Endothelial cell of umbilical vein (primary cell): Measurements from ENCODE around the gene CPNE2. TPM values are rescaled to one million over a fixed set of nuclear protein-coding genes. Genes with fewer than 3 reads are reported as not detected.

Experiments
- BruUV-seq: library from RNA; stranded (reverse); fragments of 400-500 nt; replicated peaks from 2 replicates; lab custom pipeline; 2021; lab: Mats Ljungman, UMichigan
- CTCF ChIA-PET: fragments of 300-600, 350-600 bp; sonication (Branson Sonifier 250); formaldehyde crosslinking; loops from one replicate; lab custom pipeline; 2021; ENCODE audit warnings: antibody characterized with exemption, inconsistent platforms; lab: Charles Lee
- POLR2A ChIA-PET: fragments of 300-600, 350-600 bp; sonication (Branson Sonifier 250); formaldehyde crosslinking; loops from one replicate; lab custom pipeline; 2021; ENCODE audit warnings: antibody characterized with exemption, inconsistent platforms; lab: Charles Lee
- DNase-seq: peaks from one replicate; pipeline ENCODE4 v3.0.0-alpha.2; 2011; ENCODE audit warnings: low read depth, low spot score
- FAIRE-seq: peaks from 2 replicates; lab custom pipeline; 2011; peaks lifted over from hg19 to GRCh38; lab: Jason Lieb, UNC
- H2AFZ ChIP-seq: 2 replicates; pipeline ENCODE4 v1.6.0; 2012; ENCODE audit warnings: low read depth, low read length, control low read depth, inconsistent platforms
- H3K27ac ChIP-seq: 2 replicates; pipeline ENCODE4 v1.5.1; 2011; ENCODE audit warnings: low read depth, mild to moderate bottlenecking, control low read depth, low read length, moderate library complexity; ENCODE audit not compliant: insufficient read depth
- H3K27me3 ChIP-seq, 2 experiments: 2 replicates each; pipeline versions ENCODE4 v1.6.0 to v1.6.1; 2011; ENCODE audit warnings: low read length in 2 of 2, mixed read lengths in 1 of 2; ENCODE audit not compliant: control insufficient read depth in 2 of 2, insufficient read depth in 2 of 2
- H3K36me3 ChIP-seq, 2 experiments: 2 replicates in 1 of 2; 3 replicates in 1 of 2; pipeline ENCODE4 v1.5.1; 2011; ENCODE audit warnings: low read length in 2 of 2, mild to moderate bottlenecking in 1 of 2, moderate library complexity in 1 of 2; ENCODE audit not compliant: control insufficient read depth in 2 of 2, insufficient read depth in 2 of 2; ENCODE audit errors: extremely low read depth in 1 of 2
- H3K4me1 ChIP-seq: 3 replicates; pipeline ENCODE4 v1.5.1; 2011; ENCODE audit warnings: mild to moderate bottlenecking, low read length; ENCODE audit not compliant: control insufficient read depth, insufficient read depth; ENCODE audit errors: extremely low read depth
- H3K4me2 ChIP-seq: 2 replicates; pipeline ENCODE4 v1.6.1; 2011; ENCODE audit warnings: low read length, control low read depth, mixed read lengths; ENCODE audit not compliant: insufficient read depth
- H3K4me3 ChIP-seq, 3 experiments: fragments of 200-600 bp in 1 of 3; sonication (generic), shearing (Covaris generic) in 1 of 3; replicated peaks in 1 of 3; 2 replicates each; pipeline ENCODE4 v1.5.1; 2011 to 2016; ENCODE audit warnings: control low read depth in 3 of 3, low read length in 3 of 3, mild to moderate bottlenecking in 2 of 3, inconsistent platforms in 1 of 3, low read depth in 1 of 3, moderate library complexity in 1 of 3; ENCODE audit not compliant: insufficient read depth in 1 of 3
- H3K79me2 ChIP-seq: 2 replicates; pipeline ENCODE4 v1.6.0; 2012; ENCODE audit warnings: low read length, inconsistent platforms; ENCODE audit not compliant: control insufficient read depth, insufficient read depth
- H3K9ac ChIP-seq: replicated peaks from 2 replicates; pipeline ENCODE3; 2011; ENCODE audit warnings: low read length, control low read depth; ENCODE audit not compliant: insufficient read depth; ENCODE audit errors: extremely low read depth
- H3K9me1 ChIP-seq: replicated peaks from 3 replicates; pipeline ENCODE4 v1.6.0; 2011; ENCODE audit warnings: mild to moderate bottlenecking, low read length; ENCODE audit not compliant: control insufficient read depth, insufficient read depth; ENCODE audit errors: extremely low read depth
- H3K9me3 ChIP-seq: replicated peaks from 2 replicates; pipeline ENCODE4 v1.5.1; 2012; ENCODE audit warnings: low read length, inconsistent platforms; ENCODE audit not compliant: control insufficient read depth, insufficient read depth
- H4K20me1 ChIP-seq: replicated peaks from 2 replicates; pipeline ENCODE3; 2011; ENCODE audit warnings: mild to moderate bottlenecking, low read length; ENCODE audit not compliant: control insufficient read depth, insufficient read depth; ENCODE audit errors: extremely low read depth
- EZH2 ChIP-seq: IDR thresholded peaks from 2 replicates; pipeline ENCODE4 v1.6.1; 2012; ENCODE audit warnings: borderline replicate concordance, low read depth, mild to moderate bottlenecking, moderate library complexity, low read length, inconsistent platforms; ENCODE audit not compliant: severe bottlenecking
- FOS ChIP-seq: IDR thresholded peaks from 2 replicates; pipeline ENCODE4 v1.6.1; 2011; ENCODE audit warnings: mild to moderate bottlenecking, low read length, moderate library complexity, borderline replicate concordance; ENCODE audit not compliant: insufficient read depth
- GATA2 ChIP-seq: IDR thresholded peaks from 2 replicates; pipeline ENCODE4 v1.7.0; 2011; ENCODE audit warnings: low read depth, mild to moderate bottlenecking, moderate library complexity, mixed read lengths, low read length; ENCODE audit not compliant: insufficient read length, insufficient read depth
- JUN ChIP-seq: IDR thresholded peaks from 2 replicates; pipeline ENCODE4 v1.6.1; 2011; ENCODE audit warnings: borderline replicate concordance, low read depth; ENCODE audit not compliant: insufficient read length, insufficient read depth
- MYC ChIP-seq: IDR thresholded peaks from one replicate; pipeline ENCODE4 v1.6.1; 2011; ENCODE audit warnings: mild to moderate bottlenecking, low read depth, low read length
- POLR2A ChIP-seq: IDR thresholded peaks from 2 replicates; pipeline ENCODE4 v1.6.1; 2012; ENCODE audit warnings: low read depth, mild to moderate bottlenecking, control low read depth, low read length
- POLR2AphosphoS5 ChIP-seq: IDR thresholded peaks from 2 replicates; pipeline ENCODE4 v1.6.1; 2012; ENCODE audit warnings: low read depth, mild to moderate bottlenecking, control low read depth, low read length, moderate library complexity; ENCODE audit not compliant: insufficient read depth
- dilution Hi-C: fragments of 300-500 bp; cut with MboI; formaldehyde crosslinking; loops from one replicate; pipeline ENCODE4 v1.15.0; 2019; ENCODE audit warnings: low sequenced_read_pairs; ENCODE audit not compliant: extremely low pct_ligation_motif_present
- intact Hi-C: fragments of 100-400 bp; cut with micrococcal nuclease; formaldehyde crosslinking; loops from one replicate; pipeline ENCODE4 v1.10.0; 2022
- polyA plus RNA-seq, 4 experiments: library from polyadenylated mRNA; depleted of rRNA in 3 of 4; stranded (reverse) in 3 of 4; unstranded in 1 of 4; fragments of >200 nt; gene quantifications; 2 replicates each; pipeline versions ENCODE4 v1.2.1 to v1.2.3, GENCODE V29; 2011 to 2012; ENCODE audit warnings: missing spikeins in 1 of 4
- total RNA-seq: library from RNA; stranded (reverse); gene quantifications from 2 replicates; pipeline ENCODE4 v1.2.3, GENCODE V29; 2021
- TF ChIP-seq, protein P1 (sequence below), 2 donors: IDR thresholded peaks; 1 replicate in 1 of 2; 2 replicates in 1 of 2; pipeline ENCODE4 v1.5.1; 2011; ENCODE audit warnings: low read length in 2 of 2, mild to moderate bottlenecking in 2 of 2, moderate library complexity in 2 of 2, control low read depth in 1 of 2, inconsistent platforms in 1 of 2, low read depth in 1 of 2; ENCODE audit not compliant: insufficient read depth in 1 of 2; ENCODE audit errors: extremely low read depth in 1 of 2
- TF ChIP-seq, protein P2 (sequence below): IDR thresholded peaks from 2 replicates; pipeline ENCODE4 v1.6.1; 2011; ENCODE audit not compliant: insufficient read depth, insufficient read length

Gene CPNE2
- total and polyA plus RNA-seq, 2 donors (not counting 3 experiments of a cell fraction or from before 2014, with no cell fraction given), result 91.9 to 187 TPM

DNA sequence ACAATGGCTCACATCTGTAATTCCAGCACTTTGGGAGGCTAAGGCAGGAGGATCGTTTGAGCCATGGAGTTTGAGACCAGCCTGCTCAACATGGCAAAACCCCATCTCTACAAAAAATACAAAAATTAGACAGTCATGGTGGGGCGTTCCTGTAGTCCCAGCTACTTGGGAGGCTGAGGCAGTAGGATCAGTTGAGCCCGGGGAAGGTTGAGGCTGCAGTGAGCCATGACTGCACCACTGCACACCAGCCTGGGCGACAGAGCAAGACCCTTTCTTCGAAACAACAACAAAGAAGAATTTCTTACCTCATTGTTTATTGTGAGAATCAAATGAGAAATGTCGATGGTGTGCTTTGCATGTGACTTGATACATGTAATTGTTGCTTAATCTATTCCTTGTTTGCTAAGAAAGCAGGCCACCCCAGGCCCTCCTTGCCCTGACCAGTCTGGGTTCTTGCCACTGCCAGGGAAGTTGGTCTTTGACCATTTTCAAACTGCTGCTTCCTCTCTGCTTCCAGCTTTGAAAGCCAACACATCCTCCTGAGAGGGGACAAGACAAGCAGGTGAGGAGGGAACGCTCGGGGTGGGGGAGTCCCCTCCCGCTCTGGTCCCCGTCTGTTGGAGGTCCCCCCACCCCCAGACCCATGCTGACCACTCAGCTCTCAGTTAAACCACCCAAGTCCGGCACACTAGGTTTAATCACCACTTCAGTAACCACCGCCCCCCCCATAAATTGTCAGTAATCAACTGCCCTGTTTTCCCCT, 47.3 kb upstream of the CPNE2 start:
- Histone ChIP-seq H4K20me1 (no peaks in the 10 kb centered on the region), H3K9me3 (no peaks in the 10 kb centered on the region), H3K4me1 (no peaks in the 10 kb centered on the region), H3K4me3 (no peak overlapping the region), H3K27ac (no peak overlapping the region), H3K4me2 (no peak overlapping the region), H2AFZ (no peak overlapping the region), H3K27me3 (no peaks in the 10 kb centered on the region), H3K9me1 (no peaks in the 10 kb centered on the region), H3K36me3 (no peaks in the 10 kb centered on the region), H3K79me2 (no peaks in the 10 kb centered on the region), H3K9ac (no peak overlapping the region)
- dilution Hi-C loops (no loop called here), intact Hi-C loops (loop anchor here (1.0 to 5.0 kb wide), 3 partner anchors 81 to 252 kb away; partner anchors contain the start of gene SLC12A3)
- CTCF ChIA-PET, result interaction anchor here (0.6 to 2.5 kb wide), 38 partner anchors 8 to 253 kb away, joined by 3 to 140 read pairs (median 6); partner anchors contain the start of genes CETP, CPNE2 and NLRC5
- FAIRE-seq (no peak), DNase-seq (no peak)
- no TSS peak for BruUV-seq
- no peak for TF ChIP-seq EZH2
- TF ChIP-seq POLR2AphosphoS5, result no peak
- TF ChIP-seq POLR2A, result no peak
- TF ChIP-seq JUN, result no peak
- TF ChIP-seq, protein P1, sequence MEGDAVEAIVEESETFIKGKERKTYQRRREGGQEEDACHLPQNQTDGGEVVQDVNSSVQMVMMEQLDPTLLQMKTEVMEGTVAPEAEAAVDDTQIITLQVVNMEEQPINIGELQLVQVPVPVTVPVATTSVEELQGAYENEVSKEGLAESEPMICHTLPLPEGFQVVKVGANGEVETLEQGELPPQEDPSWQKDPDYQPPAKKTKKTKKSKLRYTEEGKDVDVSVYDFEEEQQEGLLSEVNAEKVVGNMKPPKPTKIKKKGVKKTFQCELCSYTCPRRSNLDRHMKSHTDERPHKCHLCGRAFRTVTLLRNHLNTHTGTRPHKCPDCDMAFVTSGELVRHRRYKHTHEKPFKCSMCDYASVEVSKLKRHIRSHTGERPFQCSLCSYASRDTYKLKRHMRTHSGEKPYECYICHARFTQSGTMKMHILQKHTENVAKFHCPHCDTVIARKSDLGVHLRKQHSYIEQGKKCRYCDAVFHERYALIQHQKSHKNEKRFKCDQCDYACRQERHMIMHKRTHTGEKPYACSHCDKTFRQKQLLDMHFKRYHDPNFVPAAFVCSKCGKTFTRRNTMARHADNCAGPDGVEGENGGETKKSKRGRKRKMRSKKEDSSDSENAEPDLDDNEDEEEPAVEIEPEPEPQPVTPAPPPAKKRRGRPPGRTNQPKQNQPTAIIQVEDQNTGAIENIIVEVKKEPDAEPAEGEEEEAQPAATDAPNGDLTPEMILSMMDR (IDR thresholded peaks at IDR 0.05; ENCODE audit: extremely low read depth in 1 of 2, insufficient read depth in 1 of 2, low read depth in 1 of 2, low read length in 2 of 2), result no peak
- no peak for TF ChIP-seq MYC
- TF ChIP-seq, protein P2, sequence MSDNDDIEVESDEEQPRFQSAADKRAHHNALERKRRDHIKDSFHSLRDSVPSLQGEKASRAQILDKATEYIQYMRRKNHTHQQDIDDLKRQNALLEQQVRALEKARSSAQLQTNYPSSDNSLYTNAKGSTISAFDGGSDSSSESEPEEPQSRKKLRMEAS, result no peak
- TF ChIP-seq GATA2, result no peak
- TF ChIP-seq FOS, result no peak
- POLR2A ChIA-PET, result no interaction called here
